PC-3 (cell line): ENCODE results near the gene VPS35. TPM values are rescaled to one million over a fixed set of nuclear protein-coding genes. Genes with fewer than 3 reads are reported as not detected.

Experiments
- ATAC-seq: fragments of 200-7000 bp; cut with Tn5 transposase; 2 replicates; pipeline ENCODE4 v1.9.1; 2020; ENCODE audit warnings: mild to moderate bottlenecking, moderate library complexity
- BruUV-seq: library from RNA; stranded (reverse); fragments of 400-500 nt; replicated peaks from 2 replicates; lab custom pipeline; 2021; lab: Mats Ljungman, UMichigan
- CTCF ChIA-PET: fragments of 300-600 bp; sonication (Branson Sonifier 250); formaldehyde crosslinking; loops from one replicate; lab custom pipeline; 2022; ENCODE audit warnings: antibody characterized with exemption; lab: Charles Lee
- POLR2A ChIA-PET: fragments of 300-600 bp; sonication (Branson Sonifier 250); formaldehyde crosslinking; loops from one replicate; lab custom pipeline; 2022; ENCODE audit warnings: antibody characterized with exemption; ENCODE audit not compliant: unreplicated experiment; lab: Charles Lee
- DNase-seq: peaks from one replicate; pipeline ENCODE4 v3.0.0-alpha.2; 2015
- H2AFZ ChIP-seq: fragments of 300-600 bp; sonication (generic); 2 replicates; pipeline ENCODE4 v1.6.0; 2016; ENCODE audit warnings: antibody characterized with exemption, low read length
- H3F3A ChIP-seq: fragments of 300-600 bp; sonication (generic); one replicate; pipeline ENCODE4 v1.6.0; 2017; ENCODE audit warnings: antibody characterized with exemption, low read length, control low read depth, mild to moderate bottlenecking; ENCODE audit not compliant: unreplicated experiment
- H3K27ac ChIP-seq: fragments of 300-600 bp; sonication (generic); 2 replicates; pipeline ENCODE4 v1.5.1; 2016; ENCODE audit warnings: mild to moderate bottlenecking, low read length
- H3K27me3 ChIP-seq: fragments of 300-600 bp; sonication (generic); 2 replicates; pipeline ENCODE4 v1.6.1; 2016; ENCODE audit warnings: low read length, mixed read lengths
- H3K36me3 ChIP-seq: fragments of 300-600 bp; sonication (generic); 2 replicates; pipeline ENCODE4 v1.6.1; 2016; ENCODE audit warnings: low read depth, mixed run types, low read length, mixed read lengths
- H3K4me1 ChIP-seq: fragments of 300-600 bp; sonication (generic); 2 replicates; pipeline ENCODE4 v1.5.1; 2016; ENCODE audit warnings: low read length; ENCODE audit not compliant: insufficient read depth
- H3K4me2 ChIP-seq: fragments of 300-600 bp; sonication (generic); 2 replicates; pipeline ENCODE4 v1.6.0; 2016; ENCODE audit warnings: low read length
- H3K4me3 ChIP-seq: fragments of 300-600 bp; sonication (generic); 2 replicates; pipeline ENCODE4 v1.5.1; 2016; ENCODE audit warnings: mild to moderate bottlenecking, low read length, mixed read lengths
- H3K79me2 ChIP-seq: fragments of 300-600 bp; sonication (generic); 2 replicates; pipeline ENCODE4 v1.6.1; 2017; ENCODE audit warnings: low read length, mixed read lengths
- H3K9ac ChIP-seq: fragments of 300-600 bp; sonication (generic); 2 replicates; pipeline ENCODE4 v1.6.0; 2016; ENCODE audit warnings: mild to moderate bottlenecking, low read length
- H3K9me2 ChIP-seq: fragments of 300-600 bp; sonication (generic); replicated peaks from 2 replicates; pipeline ENCODE4 v1.6.1; 2016; ENCODE audit warnings: mixed run types, low read length, mixed read lengths
- H3K9me3 ChIP-seq: fragments of 300-600 bp; sonication (generic); 2 replicates; pipeline ENCODE4 v1.6.1; 2016; ENCODE audit warnings: low read length, mixed read lengths
- H4K20me1 ChIP-seq: fragments of 300-600 bp; sonication (generic); 2 replicates; pipeline ENCODE4 v1.6.1; 2016; ENCODE audit warnings: low read length, mixed read lengths
- EZH2 ChIP-seq: fragments of 300-600 bp; sonication (generic); IDR thresholded peaks from one replicate; pipeline ENCODE4 v1.6.1; 2017; ENCODE audit warnings: antibody characterized with exemption, mild to moderate bottlenecking, low read length; ENCODE audit not compliant: unreplicated experiment
- EZH2phosphoT487 ChIP-seq: fragments of 300-600 bp; sonication (generic); IDR thresholded peaks from 2 replicates; pipeline ENCODE4 v1.6.1; 2018; ENCODE audit warnings: mild to moderate bottlenecking, antibody characterized with exemption, low read length, borderline replicate concordance
- intact Hi-C: fragments of 100-400 bp; cut with micrococcal nuclease; formaldehyde crosslinking; loops from 2 replicates; pipeline ENCODE4 v1.9.0; 2023
- total RNA-seq: library from RNA; depleted of rRNA; stranded (reverse); fragments of >200 nt; gene quantifications from 2 replicates; pipeline ENCODE4 v1.2.3, GENCODE V29; 2014
- TF ChIP-seq, protein P1 (sequence below): fragments of 300-600 bp; sonication (generic); conservative IDR thresholded peaks from 2 replicates; pipeline ENCODE4 v1.5.1; 2017; ENCODE audit warnings: antibody characterized with exemption, low read depth, mild to moderate bottlenecking, low read length

Gene VPS35
- total RNA-seq, 1 experiment from 2014 or later, result 39.3 TPM

DNA sequence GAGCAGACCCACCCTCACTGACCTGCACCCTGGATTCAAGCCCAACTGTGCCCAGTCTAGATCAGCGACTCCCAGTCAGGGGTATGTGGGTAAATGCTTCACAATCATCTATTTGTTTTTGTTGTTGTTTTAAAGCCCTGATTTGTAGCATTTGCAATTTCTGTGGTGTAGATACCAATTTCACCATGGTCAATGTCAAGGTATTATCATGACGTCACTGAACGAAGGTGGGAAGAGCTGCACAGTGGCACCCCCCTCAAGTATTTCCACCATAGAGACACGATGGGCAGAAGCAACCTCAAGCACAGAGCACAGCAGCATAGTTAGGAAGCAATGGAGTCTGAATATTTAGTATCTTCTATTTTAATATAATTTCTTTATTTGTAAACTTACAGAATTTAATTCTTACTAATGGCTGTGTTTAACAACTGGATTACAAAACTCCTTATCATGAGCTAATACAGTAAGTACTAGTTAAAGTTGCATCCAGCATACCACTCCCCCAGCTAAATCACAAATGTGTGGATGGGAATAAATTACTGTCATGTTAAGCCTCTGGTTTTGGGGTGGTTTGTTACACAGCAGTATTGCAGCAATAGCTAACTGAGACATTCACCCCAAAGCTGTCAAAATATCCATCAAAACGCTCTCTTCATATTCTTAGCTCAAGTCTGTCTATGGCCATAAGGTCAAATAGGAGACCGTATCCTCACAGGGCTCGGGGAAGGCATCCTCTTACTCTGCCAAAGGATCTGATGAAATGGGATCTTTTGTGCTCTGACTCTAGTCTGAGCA is 26.0 kb upstream of the VPS35 start:
- no peak overlapping the region for H3K27ac ChIP-seq
- no peaks in the 10 kb centered on the region for H3K9me2 ChIP-seq
- no peaks in the 10 kb centered on the region for H3K27me3 ChIP-seq
- ChIA-PET CTCF (no interaction called here), POLR2A (no interaction called here)
- TF ChIP-seq, protein P1, sequence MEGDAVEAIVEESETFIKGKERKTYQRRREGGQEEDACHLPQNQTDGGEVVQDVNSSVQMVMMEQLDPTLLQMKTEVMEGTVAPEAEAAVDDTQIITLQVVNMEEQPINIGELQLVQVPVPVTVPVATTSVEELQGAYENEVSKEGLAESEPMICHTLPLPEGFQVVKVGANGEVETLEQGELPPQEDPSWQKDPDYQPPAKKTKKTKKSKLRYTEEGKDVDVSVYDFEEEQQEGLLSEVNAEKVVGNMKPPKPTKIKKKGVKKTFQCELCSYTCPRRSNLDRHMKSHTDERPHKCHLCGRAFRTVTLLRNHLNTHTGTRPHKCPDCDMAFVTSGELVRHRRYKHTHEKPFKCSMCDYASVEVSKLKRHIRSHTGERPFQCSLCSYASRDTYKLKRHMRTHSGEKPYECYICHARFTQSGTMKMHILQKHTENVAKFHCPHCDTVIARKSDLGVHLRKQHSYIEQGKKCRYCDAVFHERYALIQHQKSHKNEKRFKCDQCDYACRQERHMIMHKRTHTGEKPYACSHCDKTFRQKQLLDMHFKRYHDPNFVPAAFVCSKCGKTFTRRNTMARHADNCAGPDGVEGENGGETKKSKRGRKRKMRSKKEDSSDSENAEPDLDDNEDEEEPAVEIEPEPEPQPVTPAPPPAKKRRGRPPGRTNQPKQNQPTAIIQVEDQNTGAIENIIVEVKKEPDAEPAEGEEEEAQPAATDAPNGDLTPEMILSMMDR, result no peak
- H3K9me3 ChIP-seq, result no peaks in the 10 kb centered on the region
- no peaks in the 10 kb centered on the region for H3K79me2 ChIP-seq
- no peak overlapping the region for H3K4me3 ChIP-seq
- intact Hi-C loops, result no loop called here
- BruUV-seq, result no TSS peak
- H3K4me1 ChIP-seq, result no peaks in the 10 kb centered on the region
- no peaks in the 10 kb centered on the region for H3F3A ChIP-seq
- ATAC-seq (no peak), DNase-seq (no peak)
- H2AFZ ChIP-seq, result no peak overlapping the region
- H3K9ac ChIP-seq, result no peak overlapping the region
- no peaks in the 10 kb centered on the region for H3K36me3 ChIP-seq
- H4K20me1 ChIP-seq, result no peaks in the 10 kb centered on the region
- no peak overlapping the region for H3K4me2 ChIP-seq

DNA sequence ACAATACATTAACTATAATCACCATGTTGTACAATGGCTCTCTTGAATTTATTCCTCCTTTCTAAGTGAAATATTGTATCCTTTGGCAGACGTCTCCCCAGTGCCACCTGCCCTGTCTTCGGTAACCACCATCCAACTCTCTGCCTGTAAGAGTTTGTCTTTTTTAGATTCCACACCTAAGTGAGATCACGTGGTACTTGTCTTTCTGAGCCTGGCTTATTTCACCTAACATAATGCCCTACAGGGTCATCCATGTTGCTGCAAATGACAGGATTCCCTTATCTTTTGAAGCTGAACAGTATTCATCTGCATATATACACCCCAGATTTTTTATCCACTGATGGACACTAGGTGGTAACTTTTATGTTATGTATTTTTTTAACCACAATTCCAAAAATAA is 24.7 kb upstream of the VPS35 start:
- no peak for DNase-seq

DNA sequence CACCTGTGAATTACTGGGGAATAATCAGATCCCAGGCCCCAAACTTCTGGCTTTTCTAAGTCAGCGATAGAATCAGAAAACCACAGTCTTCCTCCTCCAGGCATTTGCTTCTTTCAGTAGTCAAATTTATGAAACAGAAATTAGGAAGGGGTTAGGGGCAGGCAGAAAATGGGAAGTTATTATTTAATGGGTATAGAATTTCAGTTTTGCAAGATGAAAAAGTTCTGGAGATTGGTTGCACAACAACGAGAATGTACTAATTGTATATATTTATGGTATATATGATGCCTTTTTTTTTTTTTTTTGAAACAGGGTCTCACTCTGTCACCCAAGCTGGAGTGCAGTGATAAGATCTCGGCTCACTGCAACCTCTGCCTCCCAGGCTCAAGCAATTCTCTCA is 23.9 kb upstream of the VPS35 start:
- BruUV-seq, result no TSS peak
- CTCF ChIA-PET, result no interaction called here
- POLR2A ChIA-PET, result no interaction called here

More for the DNA sequence above, 24.7 kb upstream of the VPS35 start:
- H3K27ac ChIP-seq, result no peak overlapping the region
- no peak overlapping the region for H3K4me3 ChIP-seq
- intact Hi-C loops, result no loop called here
- no peaks in the 10 kb centered on the region for H3K9me2 ChIP-seq
- H3K36me3 ChIP-seq, result no peaks in the 10 kb centered on the region
- POLR2A ChIA-PET, result no interaction called here
- H4K20me1 ChIP-seq, result no peaks in the 10 kb centered on the region
- no peaks in the 10 kb centered on the region for H3K79me2 ChIP-seq
- TF ChIP-seq EZH2phosphoT487 (no peak), EZH2 (no peak)
- TF ChIP-seq, protein P1, result no peak
- H3K4me1 ChIP-seq, result no peaks in the 10 kb centered on the region
- CTCF ChIA-PET, result no interaction called here
- H2AFZ ChIP-seq, result no peak overlapping the region
- no peak overlapping the region for H3K4me2 ChIP-seq
- no peaks in the 10 kb centered on the region for H3F3A ChIP-seq
- no peaks in the 10 kb centered on the region for H3K9me3 ChIP-seq
- no peaks in the 10 kb centered on the region for H3K27me3 ChIP-seq
- no TSS peak for BruUV-seq
- no peak overlapping the region for H3K9ac ChIP-seq
- ATAC-seq, result no peak

More for the DNA sequence above, 23.9 kb upstream of the VPS35 start:
- no peaks in the 10 kb centered on the region for H3K9me2 ChIP-seq
- no peaks in the 10 kb centered on the region for H3F3A ChIP-seq
- no peaks in the 10 kb centered on the region for H3K4me1 ChIP-seq
- H3K4me2 ChIP-seq, result no peak overlapping the region
- no peaks in the 10 kb centered on the region for H4K20me1 ChIP-seq
- no peak overlapping the region for H2AFZ ChIP-seq
- H3K4me3 ChIP-seq, result no peak overlapping the region
- intact Hi-C loops, result no loop called here
- ATAC-seq (no peak), DNase-seq (no peak)
- no peaks in the 10 kb centered on the region for H3K36me3 ChIP-seq
- no peaks in the 10 kb centered on the region for H3K27me3 ChIP-seq
- H3K9me3 ChIP-seq, result no peaks in the 10 kb centered on the region
- H3K79me2 ChIP-seq, result no peaks in the 10 kb centered on the region
- TF ChIP-seq, protein P1, result no peak
- no peak for TF ChIP-seq EZH2phosphoT487
- TF ChIP-seq EZH2, result no peak
- no peak overlapping the region for H3K27ac ChIP-seq
- no peak overlapping the region for H3K9ac ChIP-seq
